Activated naive CD4-positive, alpha-beta T cell treated with anti-CD3 and anti-CD28 coated beads, Interleukin-2, amount 50 U/mL, for 16 hours (primary cell): ENCODE results near the gene HEXD.

Source experiments
- DNase-seq: peaks from one replicate; pipeline ENCODE4 v3.0.0-alpha.2; 2020

Gene HEXD

GRCh38 chr17:82461827-82462524, 43.8 kb downstream of the HEXD start:
- no peak for DNase-seq

- no peak for DNase-seq
Observed at GRCh38 chr17:82463391-82463790, 45.2 kb downstream of the HEXD start.

DNA sequence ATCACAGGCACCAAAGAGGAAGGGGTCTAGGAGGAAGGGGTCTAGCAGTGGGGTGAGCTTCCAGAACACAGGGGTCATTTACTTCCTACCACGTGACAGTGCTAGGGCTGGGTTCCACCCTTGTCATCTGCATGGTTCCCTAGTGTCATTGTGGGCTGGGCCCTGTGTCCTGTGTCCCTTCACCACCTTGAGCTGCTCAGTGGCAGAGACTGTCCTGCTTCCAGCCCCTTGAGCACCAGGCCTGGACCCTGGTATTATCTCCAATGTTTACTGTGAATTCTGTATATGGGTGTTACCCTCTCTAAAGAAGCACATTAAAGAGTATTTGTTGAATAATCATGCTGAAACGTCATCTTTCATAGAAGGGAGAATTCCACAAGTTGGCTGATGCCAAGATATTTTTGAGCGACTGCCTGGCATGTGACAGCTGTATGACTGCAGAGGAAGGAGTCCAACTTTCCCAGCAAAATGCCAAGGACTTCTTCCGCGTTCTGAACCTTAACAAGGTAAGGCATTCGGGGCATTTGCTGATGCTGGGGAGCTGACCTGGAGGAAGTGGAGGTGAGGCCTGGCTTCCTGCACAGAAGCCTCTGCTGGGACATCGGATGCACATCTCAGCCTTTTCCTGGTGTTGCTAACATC, 45.9 kb downstream of the HEXD start:
- DNase-seq, result no peak

DNA sequence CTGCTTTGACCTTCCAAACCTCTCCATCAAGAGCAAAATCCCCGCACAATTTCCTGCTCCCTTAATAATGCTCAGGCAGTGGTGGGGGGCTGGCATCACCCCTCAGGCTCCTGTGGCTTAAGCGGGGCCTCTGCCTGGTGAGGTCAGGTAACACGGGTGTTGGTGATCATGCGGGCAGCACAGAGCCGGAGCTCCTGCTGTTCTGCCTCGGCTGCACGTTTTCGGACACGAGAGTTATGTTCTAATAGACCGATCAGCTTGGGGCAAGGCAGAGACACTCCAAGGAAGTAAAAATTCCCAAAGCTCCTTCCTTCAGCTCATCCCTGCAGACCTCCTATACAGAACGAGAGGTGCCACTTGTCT, 46.4 kb downstream of the HEXD start:
- DNase-seq, result no peak

- no peak for DNase-seq
Observed at GRCh38 chr17:82465023-82465603, 47.0 kb downstream of the HEXD start.

DNA sequence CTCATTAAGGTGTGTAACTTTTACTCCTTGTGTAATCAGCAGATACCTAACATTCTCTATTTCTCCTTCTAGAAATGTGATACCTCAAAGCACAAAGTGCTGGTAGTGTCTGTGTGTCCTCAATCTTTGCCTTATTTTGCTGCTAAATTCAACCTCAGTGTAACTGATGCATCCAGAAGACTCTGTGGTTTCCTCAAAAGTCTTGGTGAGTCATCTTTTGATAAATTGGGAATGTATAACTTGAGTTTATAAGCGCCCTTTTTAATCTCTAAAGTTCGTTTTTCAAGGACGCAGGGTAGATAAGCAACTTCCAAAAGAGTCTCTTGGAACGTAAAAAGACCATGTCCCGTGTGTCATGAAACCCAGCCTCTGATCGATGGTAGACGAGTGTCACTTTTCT, 50.5 kb downstream of the HEXD start:
- no peak for DNase-seq

GRCh38 chr17:82470065-82470464, 51.9 kb downstream of the HEXD start:
- DNase-seq, result no peak

DNA sequence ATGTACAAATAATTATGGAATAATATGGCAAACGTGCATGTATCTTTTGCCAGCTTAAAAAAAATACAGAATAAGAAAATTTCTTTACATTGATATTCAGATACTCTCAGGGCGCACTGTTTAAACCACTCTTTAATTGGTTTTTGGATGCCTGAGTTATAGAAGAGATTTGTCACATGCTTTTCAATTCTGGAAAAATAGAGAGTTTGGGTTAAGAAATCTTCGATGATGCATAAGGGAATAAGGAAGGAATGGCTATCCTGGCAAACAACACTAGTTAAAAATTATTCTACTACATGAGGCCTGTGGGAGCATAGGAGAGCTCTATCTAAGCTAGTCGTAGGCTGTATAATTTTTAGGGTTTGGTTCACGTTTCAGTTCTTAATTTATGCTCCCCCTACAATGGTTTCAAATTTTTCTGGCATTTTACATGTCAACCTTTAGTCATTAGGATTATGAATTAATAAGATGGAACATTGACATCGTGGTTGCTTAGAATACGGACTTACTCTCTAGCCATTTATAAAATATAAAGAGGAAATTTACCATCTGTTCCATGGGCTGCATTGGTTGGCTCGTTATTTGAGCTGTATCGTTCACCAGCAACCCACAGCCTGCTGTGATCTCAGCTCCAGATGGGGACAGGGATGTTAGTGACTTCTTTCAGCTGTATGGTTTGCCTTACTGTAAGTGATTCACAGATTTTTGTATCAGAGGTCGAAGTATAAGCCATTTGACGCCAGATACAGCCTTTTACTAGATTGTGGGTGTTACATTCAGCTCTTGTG, 56.3 kb downstream of the HEXD start:
- no peak for DNase-seq

DNA sequence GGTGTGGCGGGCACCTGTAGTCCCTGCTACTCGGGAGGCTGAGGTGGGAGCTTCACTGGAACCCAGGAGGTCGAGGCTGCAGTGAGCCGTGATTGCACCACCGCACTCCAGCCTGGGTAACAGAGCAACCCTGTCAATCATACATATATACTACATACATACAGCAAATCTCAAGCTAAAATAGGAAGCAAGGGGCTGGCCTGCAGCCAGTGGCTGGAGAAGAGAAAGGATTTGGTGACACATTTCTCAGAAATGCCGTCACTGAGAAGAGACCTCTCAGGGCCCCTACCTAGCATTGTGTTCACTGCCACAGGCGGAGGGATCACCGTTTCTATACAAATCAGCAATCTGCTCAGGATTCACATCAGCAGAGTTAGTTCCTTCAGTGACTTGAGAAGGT, 57.3 kb downstream of the HEXD start:
- no peak for DNase-seq

GRCh38 chr17:82477934-82478333, 59.8 kb downstream of the HEXD start:
- no peak for DNase-seq

DNA sequence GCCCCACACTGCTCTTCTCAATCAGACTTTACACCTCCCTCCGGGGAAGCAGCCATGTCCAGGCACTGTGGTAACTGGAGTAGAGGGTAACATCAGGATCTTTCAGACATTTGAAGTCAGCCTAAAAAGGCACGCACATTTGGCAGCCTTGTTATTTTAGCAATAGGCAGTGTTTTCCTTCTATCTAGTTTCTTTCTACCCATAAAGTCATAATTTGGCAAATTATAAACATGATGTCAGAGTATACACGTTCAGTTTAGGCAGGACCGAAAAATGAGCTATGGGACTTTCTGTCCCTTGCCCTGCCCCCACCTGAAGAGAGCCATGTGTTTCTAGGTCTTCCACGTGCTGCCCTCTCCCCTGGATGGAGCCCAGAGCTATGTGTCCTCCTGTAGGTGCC, 61.5 kb downstream of the HEXD start:
- DNase-seq, result no peak

DNA sequence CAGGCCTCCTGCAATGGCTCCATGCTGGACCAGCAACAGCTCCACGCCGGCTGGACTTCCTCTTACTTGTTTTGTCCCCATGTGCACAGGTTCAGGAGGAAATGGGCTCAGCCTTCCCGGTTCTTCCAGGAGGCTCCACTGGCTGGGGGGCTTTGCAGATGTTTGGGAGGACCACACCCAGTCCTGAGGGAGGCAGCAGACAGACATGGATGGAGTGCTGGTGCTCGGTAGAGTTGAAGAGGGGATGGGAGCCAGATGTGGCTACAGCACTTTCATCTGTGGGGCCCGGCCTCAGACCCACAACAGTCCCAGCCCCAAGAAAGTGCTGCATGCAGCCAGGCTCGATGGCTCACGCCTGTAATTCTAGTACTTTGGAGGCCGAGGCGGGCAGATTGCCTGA, 62.2 kb downstream of the HEXD start:
- DNase-seq, result no peak

GRCh38 chr17:82483204-82483660, 65.1 kb downstream of the HEXD start:
- DNase-seq, result no peak

GRCh38 chr17:82483836-82484235, 65.7 kb downstream of the HEXD start:
- DNase-seq, result no peak

GRCh38 chr17:82486231-82487094, 68.3 kb downstream of the HEXD start:
- no peak for DNase-seq

- DNase-seq, result no peak
Observed at GRCh38 chr17:82487910-82488309, 69.8 kb downstream of the HEXD start.

- no peak for DNase-seq
Observed at GRCh38 chr17:82489117-82489516, 71.0 kb downstream of the HEXD start.

- no peak for DNase-seq
Observed at GRCh38 chr17:82489851-82490511, 71.8 kb downstream of the HEXD start.

DNA sequence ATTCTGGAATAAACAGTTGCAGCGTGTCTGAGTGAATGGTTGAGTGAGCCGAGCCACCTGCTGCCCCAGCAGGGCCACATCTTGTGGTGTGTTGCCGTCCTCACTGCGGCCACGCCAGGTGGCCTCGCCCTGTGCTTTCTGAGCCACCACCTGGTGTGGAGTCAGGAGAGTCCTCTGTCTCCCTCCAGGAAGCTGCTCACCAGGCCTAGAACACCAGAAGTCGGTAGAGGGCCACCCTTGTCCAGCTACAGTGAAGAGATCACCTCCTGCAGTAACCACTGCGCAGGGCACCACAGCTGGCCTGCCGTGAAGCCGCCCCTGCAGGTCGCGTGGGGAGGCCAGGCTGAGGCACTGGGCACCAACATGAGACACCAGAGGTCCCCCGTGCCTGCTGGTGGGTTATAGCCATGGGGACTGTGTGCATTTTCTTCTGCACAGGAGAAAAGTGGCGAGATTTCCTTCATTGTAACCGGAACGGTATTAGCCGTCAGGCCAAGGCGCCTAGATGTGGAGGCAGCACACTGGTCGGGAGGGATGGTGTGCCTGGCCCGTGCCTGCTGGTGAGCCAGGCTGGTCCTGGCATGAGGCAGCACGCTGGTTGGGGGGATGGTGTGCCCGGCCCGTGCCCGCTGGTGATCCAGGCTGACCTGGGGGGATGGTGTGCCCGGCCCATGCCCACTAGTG, 72.5 kb downstream of the HEXD start:
- no peak for DNase-seq

DNA sequence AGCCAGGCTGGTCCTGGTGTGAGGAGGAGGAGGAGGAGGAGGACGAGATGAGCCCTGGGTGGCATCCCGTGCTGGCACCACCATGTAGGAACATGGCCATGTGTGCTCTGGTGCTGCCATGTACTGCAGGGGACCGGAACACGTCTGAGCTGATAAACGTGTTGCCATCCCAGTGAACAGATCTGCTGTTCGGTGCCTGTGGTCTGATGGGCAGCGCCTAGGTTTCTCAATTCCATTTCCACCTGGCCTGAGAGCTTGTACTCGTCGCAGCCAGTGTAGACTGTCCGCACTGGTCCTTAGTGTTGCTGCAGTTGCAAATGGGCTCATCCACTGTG, 73.0 kb downstream of the HEXD start:
- DNase-seq, result no peak

GRCh38 chr17:82491533-82491932, 73.4 kb downstream of the HEXD start:
- DNase-seq, result no peak
